Loucy (cell line): Measurements from ENCODE around the gene PRKCZ.

ENCODE experiments used
- H2AFZ ChIP-seq: fragments of 200-600 bp; sonication (generic); 2 replicates; pipeline ENCODE4 v1.6.0; 2016; ENCODE audit warnings: antibody characterized with exemption, mild to moderate bottlenecking, low read length, moderate library complexity
- H3F3A ChIP-seq: fragments of 200-600 bp; 2 replicates; pipeline ENCODE4 v1.6.0; 2016; ENCODE audit warnings: antibody characterized with exemption, low read depth, mild to moderate bottlenecking
- H3K27me3 ChIP-seq: fragments of 200-600 bp; sonication (generic); 2 replicates; pipeline ENCODE4 v1.6.1; 2014; ENCODE audit warnings: low read length, mild to moderate bottlenecking; ENCODE audit not compliant: insufficient read depth, poor library complexity, severe bottlenecking
- H3K36me3 ChIP-seq: fragments of 200-600 bp; sonication (generic); 2 replicates; pipeline ENCODE4 v1.6.1; 2016; ENCODE audit warnings: low read length; ENCODE audit not compliant: insufficient read depth
- H3K4me1 ChIP-seq: fragments of 200-600 bp; sonication (generic); 2 replicates; pipeline ENCODE4 v1.5.1; 2014; ENCODE audit warnings: low read length, mild to moderate bottlenecking; ENCODE audit not compliant: insufficient read depth, poor library complexity, severe bottlenecking
- H3K4me2 ChIP-seq: fragments of 200-600 bp; sonication (generic); 2 replicates; pipeline ENCODE4 v1.6.0; 2014; ENCODE audit warnings: antibody characterized with exemption, low read length, low read depth, mild to moderate bottlenecking; ENCODE audit not compliant: poor library complexity, severe bottlenecking
- H3K4me3 ChIP-seq: fragments of 200-600 bp; sonication (generic); 2 replicates; pipeline ENCODE4 v1.5.1; 2014; ENCODE audit warnings: low read length, mild to moderate bottlenecking, mixed read lengths; ENCODE audit not compliant: poor library complexity, severe bottlenecking
- H3K79me2 ChIP-seq: fragments of 200-600 bp; sonication (generic); 2 replicates; pipeline ENCODE4 v1.6.1; 2014; ENCODE audit warnings: low read length; ENCODE audit not compliant: insufficient read depth
- H3K9ac ChIP-seq: fragments of 200-600 bp; sonication (generic); 2 replicates; pipeline ENCODE4 v1.6.0; 2014; ENCODE audit warnings: mild to moderate bottlenecking, low read depth, low read length, moderate library complexity; ENCODE audit not compliant: poor library complexity, severe bottlenecking
- H3K9me2 ChIP-seq: fragments of 200-600 bp; sonication (generic); replicated peaks from 2 replicates; pipeline ENCODE4 v1.6.1; 2016; ENCODE audit warnings: low read depth, low read length, mixed read lengths
- H3K9me3 ChIP-seq: fragments of 200-600 bp; sonication (generic); 2 replicates; pipeline ENCODE4 v1.6.1; 2014; ENCODE audit warnings: mild to moderate bottlenecking, antibody characterized with exemption, low read length, low read depth; ENCODE audit not compliant: insufficient read depth
- H4K20me1 ChIP-seq: fragments of 200-600 bp; sonication (generic); 2 replicates; pipeline ENCODE4 v1.6.0; 2014; ENCODE audit warnings: antibody characterized with exemption, low read length, mild to moderate bottlenecking; ENCODE audit not compliant: insufficient read depth, poor library complexity, severe bottlenecking
- CTCF ChIP-seq: fragments of 200-600 bp; sonication (generic); conservative IDR thresholded peaks from 2 replicates; pipeline ENCODE4 v1.5.1; 2014; ENCODE audit warnings: mild to moderate bottlenecking, antibody characterized with exemption, low read length
- EZH2phosphoT487 ChIP-seq: fragments of 200-600 bp; IDR thresholded peaks from 2 replicates; pipeline ENCODE4 v1.6.1; 2018; ENCODE audit warnings: antibody characterized with exemption, mild to moderate bottlenecking, moderate library complexity, borderline replicate concordance

The PRKCZ gene

GRCh38 chr1:2049718-2050431 lies at the start of gene PRKCZ:
Gene PRKCZ (plus strand): TSS chr1:2050411. CDS start chr1:2050631, 220 bp downstream.
- Histone ChIP-seq H3K4me2 (no peak within 1 kb of the TSS), H3F3A (no peaks in the 10 kb centered on the region), H3K36me3 (no peaks in the 10 kb centered on the region), H3K4me1 (no peaks in the 10 kb centered on the region), H2AFZ (no peak within 1 kb of the TSS), H3K79me2 (no peaks in the 10 kb centered on the region), H3K9me2 (no peaks in the 10 kb centered on the region), H3K27me3 (no peaks in the 10 kb centered on the region), H3K9ac (no peak within 1 kb of the TSS), H3K9me3 (no peaks in the 10 kb centered on the region), H4K20me1 (no peaks in the 10 kb centered on the region), H3K4me3 (no peak within 1 kb of the TSS)
- TF ChIP-seq EZH2phosphoT487 = no peak
- TF ChIP-seq CTCF = no peak

- H3F3A ChIP-seq = no peaks in the 10 kb centered on the region
- H3K9me3 ChIP-seq = no peaks in the 10 kb centered on the region
- H2AFZ ChIP-seq = no peak overlapping the region
- H3K79me2 ChIP-seq = no peaks in the 10 kb centered on the region
- no peak overlapping the region for H3K4me2 ChIP-seq
- no peaks in the 10 kb centered on the region for H3K36me3 ChIP-seq
- H3K27me3 ChIP-seq = no peaks in the 10 kb centered on the region
- no peak overlapping the region for H3K9ac ChIP-seq
- no peaks in the 10 kb centered on the region for H3K9me2 ChIP-seq
- H4K20me1 ChIP-seq = no peaks in the 10 kb centered on the region
- H3K4me1 ChIP-seq = no peaks in the 10 kb centered on the region
- TF ChIP-seq EZH2phosphoT487 (no peak), CTCF (no peak)
- no peak overlapping the region for H3K4me3 ChIP-seq
These were observed 49.8 kb upstream of the PRKCZ start for GRCh38 chr1:2000432-2000831.

GRCh38 chr1:2000850-2001249 lies 49.4 kb upstream of the PRKCZ start:
- no peak overlapping the region for H3K4me2 ChIP-seq
- H3K4me3 ChIP-seq = no peak overlapping the region
- TF ChIP-seq CTCF (no peak), EZH2phosphoT487 (no peak)
- H3F3A ChIP-seq = no peaks in the 10 kb centered on the region
- no peak overlapping the region for H2AFZ ChIP-seq
- H3K9me2 ChIP-seq = no peaks in the 10 kb centered on the region
- no peaks in the 10 kb centered on the region for H3K9me3 ChIP-seq
- no peaks in the 10 kb centered on the region for H3K36me3 ChIP-seq
- H3K9ac ChIP-seq = no peak overlapping the region
- H3K27me3 ChIP-seq = no peaks in the 10 kb centered on the region
- no peaks in the 10 kb centered on the region for H3K4me1 ChIP-seq
- H3K79me2 ChIP-seq = no peaks in the 10 kb centered on the region
- no peaks in the 10 kb centered on the region for H4K20me1 ChIP-seq
